RWPE2 (cell line): ENCODE measurements around the gene ALG12.

Experiments
- ATAC-seq: fragments of 200-7000 bp; cut with Tn5 transposase; 3 replicates; pipeline ENCODE4 v1.9.1; 2021; ENCODE audit warnings: low read depth
- DNase-seq: peaks from one replicate; pipeline ENCODE4 v3.0.0-alpha.2; 2020; ENCODE audit warnings: low spot score
- H3K27ac ChIP-seq: fragments of 450-650 bp; 2 replicates; pipeline ENCODE4 v1.5.1; 2017; ENCODE audit warnings: mild to moderate bottlenecking; ENCODE audit not compliant: poor library complexity, severe bottlenecking
- H3K27me3 ChIP-seq: fragments of 250-450 bp; sonication (Bioruptor Pico); 2 replicates; pipeline ENCODE4 v1.5.1; 2021; ENCODE audit warnings: mild to moderate bottlenecking, moderate library complexity; ENCODE audit not compliant: insufficient read depth, poor library complexity, severe bottlenecking
- H3K36me3 ChIP-seq: fragments of 250-450 bp; sonication (Bioruptor Pico); 2 replicates; pipeline ENCODE4 v1.5.1; 2020; ENCODE audit warnings: low read depth, mild to moderate bottlenecking, moderate library complexity
- H3K4me1 ChIP-seq: fragments of 250-450 bp; sonication (Bioruptor Pico); 2 replicates; pipeline ENCODE4 v1.5.1; 2021; ENCODE audit warnings: mild to moderate bottlenecking, moderate library complexity; ENCODE audit not compliant: insufficient read depth, poor library complexity, severe bottlenecking
- H3K4me3 ChIP-seq: fragments of 250-450 bp; sonication (Bioruptor Pico); 2 replicates; pipeline ENCODE4 v1.5.1; 2021; ENCODE audit warnings: mild to moderate bottlenecking, moderate library complexity; ENCODE audit not compliant: severe bottlenecking
- H3K9me3 ChIP-seq: fragments of 250-450 bp; sonication (Bioruptor Pico); 2 replicates; pipeline ENCODE4 v1.5.1; 2021; ENCODE audit warnings: mild to moderate bottlenecking, moderate library complexity; ENCODE audit not compliant: severe bottlenecking
- CTCF ChIP-seq: fragments of 450-650 bp; IDR thresholded peaks from one replicate; pipeline ENCODE4 v1.5.1; 2017; ENCODE audit warnings: mild to moderate bottlenecking, moderate library complexity; ENCODE audit not compliant: poor library complexity, severe bottlenecking

Gene ALG12

GRCh38 chr22:49941507-49942316, 23.5 kb upstream of the ALG12 start:
- Histone ChIP-seq H3K9me3 (no peaks in the 10 kb centered on the region), H3K36me3 (no peaks in the 10 kb centered on the region), H3K27ac (no peak overlapping the region), H3K4me3 (no peak overlapping the region), H3K27me3 (no peaks in the 10 kb centered on the region), H3K4me1 (peaks cover 1% of the 10 kb centered on the region)
- DNase-seq = no peak
- TF ChIP-seq CTCF = no peak
- ATAC-seq = no peak

- Histone ChIP-seq H3K4me1 (peaks cover 9% of the 10 kb centered on the region), H3K9me3 (no peaks in the 10 kb centered on the region), H3K4me3 (no peak overlapping the region), H3K27ac (no peak overlapping the region), H3K27me3 (no peaks in the 10 kb centered on the region), H3K36me3 (no peaks in the 10 kb centered on the region)
- ATAC-seq (no peak), DNase-seq (no peak)
- TF ChIP-seq CTCF = no peak
These were observed 20.4 kb upstream of the ALG12 start for GRCh38 chr22:49938565-49939136.

GRCh38 chr22:49937758-49938564, 19.7 kb upstream of the ALG12 start:
- Histone ChIP-seq H3K4me3 (no peak overlapping the region), H3K27ac (no peak overlapping the region), H3K27me3 (no peaks in the 10 kb centered on the region), H3K4me1 (peaks cover 9% of the 10 kb centered on the region), H3K36me3 (no peaks in the 10 kb centered on the region), H3K9me3 (no peaks in the 10 kb centered on the region)
- no peak for DNase-seq
- TF ChIP-seq CTCF = no peak
- ATAC-seq = no peak

- DNase-seq (no peak), ATAC-seq (no peak)
- no peaks in the 10 kb centered on the region for H3K9me3 ChIP-seq
- no peaks in the 10 kb centered on the region for H3K36me3 ChIP-seq
- H3K4me1 ChIP-seq = peaks cover 9% of the 10 kb centered on the region
- no peaks in the 10 kb centered on the region for H3K27me3 ChIP-seq
- no peak overlapping the region for H3K4me3 ChIP-seq
- TF ChIP-seq CTCF = no peak
- H3K27ac ChIP-seq = no peak overlapping the region
These were observed 18.9 kb upstream of the ALG12 start for GRCh38 chr22:49936973-49937757.
